Endodermal cell (in vitro differentiated cells): ENCODE data around the gene ALPL. TPM values are rescaled to one million over a fixed set of nuclear protein-coding genes. Genes with fewer than 3 reads are reported as not detected.

Experiments used
- DNase-seq: peaks from one replicate; pipeline ENCODE4 v3.0.0-alpha.2; 2017
- H3K27ac ChIP-seq: 2 replicates; pipeline ENCODE4 v1.5.1; 2013; ENCODE audit warnings: mild to moderate bottlenecking, low read depth, low read length, moderate library complexity
- H3K27me3 ChIP-seq: 2 replicates; pipeline ENCODE4 v1.6.1; 2013; ENCODE audit warnings: mild to moderate bottlenecking, low read length, moderate library complexity; ENCODE audit not compliant: insufficient read depth, control insufficient read depth, poor library complexity, severe bottlenecking
- H3K36me3 ChIP-seq: 2 replicates; pipeline ENCODE4 v1.7.0; 2013; ENCODE audit warnings: mild to moderate bottlenecking, low read length, moderate library complexity; ENCODE audit not compliant: control insufficient read depth, insufficient read depth
- H3K4me1 ChIP-seq: one replicate; pipeline ENCODE4 v1.7.0; 2013; ENCODE audit warnings: low read length; ENCODE audit not compliant: control insufficient read depth, insufficient read depth
- H3K4me3 ChIP-seq: 2 replicates; pipeline ENCODE4 v1.5.1; 2013; ENCODE audit warnings: mild to moderate bottlenecking, low read length, moderate library complexity
- H3K9ac ChIP-seq: 2 replicates; pipeline ENCODE4 v1.6.1; 2013; ENCODE audit warnings: mild to moderate bottlenecking, low read length, moderate library complexity; ENCODE audit not compliant: poor library complexity, severe bottlenecking; ENCODE audit errors: extremely low read depth
- H3K9me3 ChIP-seq: 2 replicates; pipeline ENCODE4 v1.6.1; 2013; ENCODE audit warnings: mild to moderate bottlenecking, low read length, moderate library complexity; ENCODE audit not compliant: control insufficient read depth
- H3K27ac Mint-ChIP-seq: 2 replicates; pipeline ENCODE4 v1.8.0; 2020; ENCODE audit warnings: mixed read lengths
- H3K27me3 Mint-ChIP-seq: 2 replicates; pipeline ENCODE4 v1.8.0; 2021; ENCODE audit warnings: mild to moderate bottlenecking, mixed read lengths; ENCODE audit not compliant: insufficient read depth
- H3K36me3 Mint-ChIP-seq: 2 replicates; pipeline ENCODE4 v1.8.0; 2020; ENCODE audit warnings: low read depth, mixed read lengths
- H3K4me1 Mint-ChIP-seq: 2 replicates; pipeline ENCODE4 v1.8.0; 2020; ENCODE audit warnings: mixed read lengths
- H3K4me3 Mint-ChIP-seq: 2 replicates; pipeline ENCODE4 v1.8.0; 2020; ENCODE audit warnings: mild to moderate bottlenecking, moderate library complexity, mixed read lengths
- H3K9me3 Mint-ChIP-seq: 2 replicates; pipeline ENCODE4 v1.8.0; 2020; ENCODE audit warnings: mild to moderate bottlenecking, mixed read lengths
- CTCF ChIP-seq: fragments of 200-600 bp; sonication (generic); conservative IDR thresholded peaks from 2 replicates; pipeline ENCODE4 v1.5.0; 2021; ENCODE audit warnings: antibody characterized with exemption, mild to moderate bottlenecking
- WGBS, 2 experiments: methylation state at CpG; one replicate each; pipeline versions ENCODE4 v1.1.5 to v1.1.7; 2013; ENCODE audit warnings: missing lambda C conversion rate in 2 of 2, mixed read lengths in 1 of 2; ENCODE audit not compliant: insufficient coverage in 1 of 2, insufficient read length in 1 of 2; 5-methylcytosine and 5-hydroxymethylcytosine counted together
- total RNA-seq, 2 donors: library from RNA; stranded (reverse); fragmentation: NEBNext Ultra II Directional in 1 of 2; extraction: Animal tissue kit (Norgen Biotek cat#: 25700) in 1 of 2; gene quantifications; 2 replicates in 1 of 2; 3 replicates in 1 of 2; pipeline ENCODE4 v1.2.1, GENCODE V29; 2021

Gene ALPL
- total RNA-seq, 2 donors from 2014 or later: 94.8 to 117 TPM

- H3K27me3 Mint-ChIP-seq: no peaks in the 10 kb centered on the region
- peaks cover 19% of the 10 kb centered on the region for H3K36me3 Mint-ChIP-seq
- H3K4me3 ChIP-seq: no peak overlapping the region
- H3K4me1 ChIP-seq: no peaks in the 10 kb centered on the region
- DNase-seq: no peak
- no peak overlapping the region for H3K9ac ChIP-seq
- TF ChIP-seq CTCF: no peak
- no peaks in the 10 kb centered on the region for H3K27me3 ChIP-seq
- no peaks in the 10 kb centered on the region for H3K36me3 ChIP-seq
- H3K9me3 Mint-ChIP-seq: no peaks in the 10 kb centered on the region
- no peaks in the 10 kb centered on the region for H3K4me1 Mint-ChIP-seq
- no peak overlapping the region for H3K27ac ChIP-seq
- H3K9me3 ChIP-seq: no peaks in the 10 kb centered on the region
- H3K27ac Mint-ChIP-seq: peak overlapping the region; percentile 52
- 90 to 92% methylated on average over 13 to 15 of the region's 15 CpGs for WGBS, 2 experiments
- H3K4me3 Mint-ChIP-seq: no peak overlapping the region
Measured at GRCh38 chr1:21568006-21568746, 59.0 kb downstream of the ALPL start.

- no peak for DNase-seq
- no peaks in the 10 kb centered on the region for H3K27me3 ChIP-seq
- no peak overlapping the region for H3K27ac ChIP-seq
- no peak overlapping the region for H3K9ac ChIP-seq
- H3K4me3 Mint-ChIP-seq: no peak overlapping the region
- H3K9me3 ChIP-seq: no peaks in the 10 kb centered on the region
- peaks cover 16% of the 10 kb centered on the region for H3K36me3 Mint-ChIP-seq
- H3K9me3 Mint-ChIP-seq: no peaks in the 10 kb centered on the region
- no peaks in the 10 kb centered on the region for H3K27me3 Mint-ChIP-seq
- H3K27ac Mint-ChIP-seq: peak overlapping the region; percentile 52
- peaks cover 3% of the 10 kb centered on the region for H3K4me1 Mint-ChIP-seq
- H3K4me1 ChIP-seq: no peaks in the 10 kb centered on the region
- no peak overlapping the region for H3K4me3 ChIP-seq
- H3K36me3 ChIP-seq: no peaks in the 10 kb centered on the region
- 89 to 93% methylated on average over 8 to 10 of the region's 10 CpGs for WGBS, 2 experiments
- TF ChIP-seq CTCF: no peak
Measured at GRCh38 chr1:21568809-21569385, 59.7 kb downstream of the ALPL start.

GRCh38 chr1:21569820-21570527, 60.8 kb downstream of the ALPL start:
- no peaks in the 10 kb centered on the region for H3K9me3 ChIP-seq
- Mint-ChIP-seq H3K36me3 (peaks cover 16% of the 10 kb centered on the region), H3K27me3 (no peaks in the 10 kb centered on the region), H3K27ac (no peak overlapping the region), H3K4me3 (no peak overlapping the region), H3K9me3 (no peaks in the 10 kb centered on the region), H3K4me1 (peaks cover 10% of the 10 kb centered on the region)
- no peak overlapping the region for H3K27ac ChIP-seq
- no peak overlapping the region for H3K4me3 ChIP-seq
- no peaks in the 10 kb centered on the region for H3K27me3 ChIP-seq
- TF ChIP-seq CTCF: no peak
- WGBS, 2 experiments: 92 to 100% methylated on average over 1 to 10 of the region's 10 CpGs
- DNase-seq: no peak
- H3K36me3 ChIP-seq: no peaks in the 10 kb centered on the region
- H3K4me1 ChIP-seq: peaks cover 3% of the 10 kb centered on the region
- H3K9ac ChIP-seq: no peak overlapping the region
